GM19239 (cell line): Measurements from ENCODE around the gene EXT2.

ENCODE experiments used
- DNase-seq: peaks from one replicate; pipeline ENCODE4 v3.0.0; 2011; ENCODE audit warnings: low spot score; ENCODE audit not compliant: insufficient read length
- FAIRE-seq: peaks from 2 replicates; lab custom pipeline; 2011; peaks lifted over from hg19 to GRCh38; lab: Jason Lieb, UNC

EXT2 gene

DNA sequence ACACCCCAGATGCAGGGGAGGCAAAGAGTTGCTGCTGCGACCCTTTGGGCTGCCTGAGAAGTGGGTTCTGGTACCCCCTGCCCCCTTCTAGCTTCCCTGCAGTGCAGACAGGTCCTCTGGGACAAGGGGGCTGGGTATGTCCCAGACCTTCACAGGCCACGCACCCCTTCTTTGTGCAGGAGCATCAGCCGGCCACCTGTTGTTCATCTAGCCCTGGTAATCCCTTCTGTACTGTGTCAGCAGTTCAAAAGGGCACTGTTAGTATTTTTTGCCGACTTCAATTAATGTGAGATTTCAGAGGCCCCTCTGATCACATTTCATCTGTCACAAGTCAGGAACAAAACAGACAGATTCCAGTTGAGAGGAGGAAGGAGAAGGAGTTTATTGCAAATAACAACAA, 164.6 kb downstream of the EXT2 start:
- FAIRE-seq (no peak), DNase-seq (no peak)

DNA sequence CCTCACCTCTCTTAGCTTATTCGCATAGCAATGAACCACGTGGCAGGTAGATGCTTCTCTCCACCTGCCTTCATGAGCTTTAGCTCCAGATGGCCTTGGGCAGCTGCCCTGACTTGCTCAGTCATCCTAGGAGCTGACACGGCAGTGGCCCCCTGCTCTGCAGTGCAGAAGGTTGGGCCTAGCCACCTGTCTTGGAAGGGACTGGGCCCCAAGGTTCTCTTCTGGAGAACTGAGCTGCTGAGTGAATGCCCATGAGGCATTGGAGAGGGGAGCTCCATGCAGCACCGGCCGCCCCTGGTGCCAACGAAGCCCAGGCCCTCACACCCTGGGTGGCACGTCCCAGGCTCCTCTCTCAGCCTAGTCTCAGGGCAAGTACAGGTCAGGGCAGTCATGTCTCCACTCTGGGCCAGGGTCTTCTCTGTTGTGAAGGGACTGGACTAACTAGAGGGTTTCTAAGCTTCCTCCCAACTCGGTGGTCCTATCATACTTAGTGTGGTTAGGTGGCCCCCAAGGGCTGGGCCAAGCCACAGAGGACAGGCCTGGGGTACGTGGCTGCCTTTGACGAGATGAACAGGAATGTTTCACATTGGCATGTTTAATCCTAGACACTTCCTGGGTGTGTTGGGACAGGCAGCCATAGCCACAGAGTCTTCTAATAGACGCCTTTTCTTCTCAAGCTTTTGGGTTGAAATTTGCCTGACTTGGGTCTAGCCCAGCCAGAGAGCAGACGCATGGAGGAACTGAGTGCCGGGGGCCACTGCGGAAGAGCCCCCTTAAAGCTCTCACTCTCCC, 166.5 kb downstream of the EXT2 start:
- FAIRE-seq = no peak
- no peak for DNase-seq

DNA sequence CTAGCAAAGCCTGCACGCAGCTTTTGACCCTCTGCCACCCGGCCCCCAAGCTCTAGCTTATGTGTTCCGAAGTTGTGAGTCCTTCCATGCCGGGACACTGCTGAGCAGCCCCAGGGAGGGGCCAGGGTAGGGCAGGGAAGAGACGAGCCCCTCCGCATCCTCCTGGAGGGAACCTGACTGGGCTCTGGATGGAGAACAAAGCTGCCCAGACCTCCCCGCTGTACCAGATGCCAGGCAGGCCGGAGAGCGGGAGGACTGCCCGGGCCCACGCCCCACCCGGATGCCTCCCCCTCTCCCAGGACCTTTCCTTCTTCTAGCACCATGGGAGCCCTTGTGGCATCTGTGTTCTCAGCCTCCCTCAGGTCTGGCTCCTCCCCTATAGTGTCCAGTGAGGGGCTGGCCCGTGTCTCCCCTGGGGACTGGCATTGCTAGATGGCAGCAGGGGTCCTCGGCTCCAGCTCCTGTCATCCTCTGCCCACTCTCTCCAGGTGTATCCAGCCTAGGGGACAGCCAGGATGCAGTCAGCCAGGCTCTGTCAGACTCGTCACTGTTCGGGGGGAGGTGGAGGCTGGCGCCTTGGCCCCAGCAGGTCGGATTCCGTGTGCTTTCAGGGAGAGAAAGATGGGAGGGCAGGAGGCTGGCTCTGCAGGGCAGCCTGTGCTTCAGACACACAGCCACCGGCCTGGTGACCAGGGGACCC, 168.4 kb downstream of the EXT2 start:
- FAIRE-seq (no peak), DNase-seq (no peak)

DNA sequence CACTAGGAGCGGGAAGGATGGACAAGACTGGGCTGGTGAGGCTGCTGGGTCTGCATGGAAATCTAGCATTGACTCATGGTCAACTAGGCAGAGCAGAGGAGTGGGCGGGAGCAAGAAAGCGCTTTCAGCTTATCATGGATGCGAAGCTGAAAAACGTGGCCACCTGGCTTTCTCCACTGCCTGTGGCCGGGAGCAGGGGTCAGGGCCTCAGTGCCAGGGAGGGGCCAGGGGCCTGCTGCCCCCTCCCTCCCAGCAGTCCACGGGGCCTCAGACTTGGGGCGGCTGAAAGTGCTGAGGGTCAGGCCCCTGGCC, 168.9 kb downstream of the EXT2 start:
- FAIRE-seq (no peak), DNase-seq (no peak)

DNA sequence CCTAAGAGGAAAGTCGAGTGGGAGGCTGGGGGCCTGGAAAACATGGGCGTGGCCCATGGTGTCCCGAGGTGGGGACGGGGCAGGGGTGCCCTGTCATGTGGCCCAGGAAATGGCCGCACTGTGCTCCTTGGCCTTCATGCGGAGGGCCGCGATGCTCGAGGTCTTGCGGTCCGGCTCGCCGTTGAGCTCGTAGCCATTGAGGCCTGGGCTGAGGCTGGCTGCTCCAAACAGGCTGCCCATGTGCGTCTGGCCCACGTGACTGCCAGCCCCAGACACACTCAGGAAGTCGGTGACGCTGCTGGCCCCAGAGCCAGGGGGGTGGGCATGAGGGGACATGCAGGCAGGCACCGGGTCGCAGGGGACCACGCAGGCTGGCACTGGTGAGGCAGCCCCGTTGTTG, 169.3 kb downstream of the EXT2 start:
- DNase-seq = no peak
- FAIRE-seq = no peak

DNA sequence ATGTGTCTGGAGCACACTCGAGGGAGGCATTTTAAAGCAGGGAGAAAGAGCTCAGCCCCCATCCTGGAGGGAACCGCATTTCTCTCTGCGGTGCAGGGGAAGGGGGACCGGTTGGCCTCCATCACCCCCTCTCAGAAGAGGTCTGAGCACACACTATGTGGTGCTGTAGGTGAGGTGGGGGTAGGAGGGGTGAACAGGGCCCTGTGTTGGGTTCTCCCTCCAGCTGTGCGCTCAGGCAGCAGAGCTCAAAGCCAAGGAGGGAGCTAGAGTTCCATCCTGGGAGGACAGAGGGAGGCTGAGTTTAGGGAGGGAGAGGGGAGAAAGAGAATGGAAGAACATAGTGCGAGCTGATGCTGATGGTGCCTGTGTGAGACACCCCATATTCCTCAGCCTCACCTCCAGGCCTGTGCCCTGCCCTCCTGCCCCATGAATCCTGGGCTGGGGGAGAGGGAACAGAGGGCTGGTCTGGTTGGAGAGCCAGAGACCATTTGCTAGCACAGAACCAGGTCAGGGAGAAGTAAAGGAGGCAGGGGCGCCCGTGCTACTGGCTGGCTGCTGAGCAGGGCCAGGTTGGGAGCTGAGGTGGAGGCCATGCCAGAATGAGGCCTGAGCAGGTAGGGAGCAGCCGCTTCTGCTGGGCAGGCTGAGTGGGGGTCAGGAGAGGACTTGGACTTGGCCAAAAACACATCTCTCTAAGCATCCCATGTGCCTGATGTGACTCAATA, 170.7 kb downstream of the EXT2 start:
- FAIRE-seq = no peak

DNA sequence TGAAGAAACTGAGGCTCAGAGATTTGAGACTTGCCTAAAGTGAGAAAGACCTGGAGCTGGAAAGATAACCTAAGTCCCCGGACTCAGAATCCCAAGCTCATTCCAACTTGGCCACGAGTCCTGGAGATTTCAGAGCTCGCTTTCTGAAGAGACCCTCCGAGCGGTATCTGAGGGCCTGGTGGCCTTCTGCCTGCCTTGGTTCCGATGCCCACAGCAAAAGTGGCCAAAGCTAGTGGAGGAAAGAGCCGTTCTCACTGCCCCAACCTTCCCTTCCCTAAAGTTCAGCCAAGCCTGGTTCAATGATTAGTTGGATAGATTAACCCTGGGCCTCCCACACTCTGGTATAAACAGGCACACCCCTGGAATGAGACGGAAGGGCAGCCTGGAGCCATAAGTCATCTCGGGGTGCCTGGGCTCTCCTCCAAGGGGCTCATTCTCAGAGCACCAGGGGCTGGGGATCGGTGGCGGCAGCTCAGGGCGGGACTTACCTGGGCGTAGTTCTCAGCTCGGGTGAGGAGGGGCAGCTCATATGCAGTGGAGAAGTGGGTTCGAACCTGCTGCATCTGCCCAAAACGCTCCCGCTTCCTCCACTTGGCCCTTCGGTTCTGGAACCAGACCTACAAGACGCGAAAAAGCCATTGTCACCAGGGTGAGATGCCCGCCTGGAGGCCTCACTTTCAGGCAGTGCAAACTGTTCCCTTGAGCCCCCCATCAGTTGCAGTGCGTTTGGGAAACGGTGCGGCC, 171.7 kb downstream of the EXT2 start:
- no peak for FAIRE-seq

More for the DNA sequence above, 170.7 kb downstream of the EXT2 start:
- no peak for DNase-seq

DNA sequence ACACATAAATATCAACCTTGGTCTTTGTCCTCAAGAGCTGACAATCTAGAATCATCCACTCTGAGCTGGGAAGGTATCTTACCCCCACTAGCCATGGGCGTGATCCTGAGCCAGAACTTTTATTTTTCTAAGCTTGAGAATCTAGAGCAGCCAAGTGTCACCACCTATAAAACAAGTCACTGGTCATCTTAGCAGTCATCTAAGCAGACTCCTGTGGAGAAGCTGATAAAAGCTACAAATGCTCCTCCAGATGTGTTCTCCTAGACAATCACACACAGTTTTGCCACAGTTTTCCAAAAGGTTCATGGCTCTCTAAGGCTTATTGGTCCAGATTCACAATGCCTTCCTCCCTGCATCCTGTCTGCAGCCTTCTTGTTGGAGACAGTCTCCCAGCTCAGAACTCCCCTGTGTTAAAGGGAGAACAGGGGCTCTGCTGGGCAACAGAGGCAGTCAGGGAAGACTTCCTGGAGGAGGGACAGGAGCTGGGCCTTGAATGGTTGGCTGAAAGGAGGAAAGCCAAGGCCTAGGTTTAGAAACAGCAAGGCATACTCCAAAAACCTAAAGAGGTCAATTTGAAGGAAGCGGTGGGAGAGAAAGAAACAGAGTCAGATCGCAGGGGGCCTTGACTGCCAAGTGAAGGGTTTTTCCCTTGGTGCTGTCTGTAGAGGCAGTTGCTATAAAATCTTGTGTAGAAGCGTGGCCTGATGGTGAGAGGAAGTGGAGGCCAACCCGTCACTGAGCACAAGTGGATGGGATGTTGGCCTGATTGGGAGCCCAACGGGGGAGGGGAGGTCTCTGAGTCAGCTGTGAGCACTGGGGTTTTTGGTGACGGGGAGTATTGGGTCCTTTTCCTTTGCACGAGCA, 172.5 kb downstream of the EXT2 start:
- FAIRE-seq (no peak), DNase-seq (no peak)

More for the DNA sequence above, 171.7 kb downstream of the EXT2 start:
- no peak for DNase-seq

DNA sequence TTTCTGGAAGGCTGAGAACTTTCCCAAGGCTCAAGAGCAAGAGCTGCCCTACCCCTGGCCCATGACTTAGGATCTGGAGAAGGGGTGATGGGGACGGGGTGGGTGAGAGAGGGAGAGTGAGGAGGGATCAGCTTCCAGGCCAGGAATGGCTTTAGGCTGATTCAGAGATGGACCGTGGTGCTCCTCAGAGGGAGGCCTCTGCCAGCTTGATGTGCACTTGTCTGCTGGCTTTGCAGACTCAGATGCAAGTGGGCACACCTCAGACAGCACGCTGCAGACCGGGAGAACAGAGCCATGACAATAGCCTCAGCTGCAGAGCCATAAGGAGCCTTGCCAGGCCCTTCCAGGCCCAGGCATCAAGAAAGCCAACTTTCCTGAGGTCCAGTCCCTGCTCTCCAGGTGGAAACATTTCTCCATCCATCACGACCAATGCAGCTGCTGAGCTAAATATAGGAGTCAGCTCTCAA, 173.2 kb downstream of the EXT2 start:
- DNase-seq = no peak
- FAIRE-seq = no peak

DNA sequence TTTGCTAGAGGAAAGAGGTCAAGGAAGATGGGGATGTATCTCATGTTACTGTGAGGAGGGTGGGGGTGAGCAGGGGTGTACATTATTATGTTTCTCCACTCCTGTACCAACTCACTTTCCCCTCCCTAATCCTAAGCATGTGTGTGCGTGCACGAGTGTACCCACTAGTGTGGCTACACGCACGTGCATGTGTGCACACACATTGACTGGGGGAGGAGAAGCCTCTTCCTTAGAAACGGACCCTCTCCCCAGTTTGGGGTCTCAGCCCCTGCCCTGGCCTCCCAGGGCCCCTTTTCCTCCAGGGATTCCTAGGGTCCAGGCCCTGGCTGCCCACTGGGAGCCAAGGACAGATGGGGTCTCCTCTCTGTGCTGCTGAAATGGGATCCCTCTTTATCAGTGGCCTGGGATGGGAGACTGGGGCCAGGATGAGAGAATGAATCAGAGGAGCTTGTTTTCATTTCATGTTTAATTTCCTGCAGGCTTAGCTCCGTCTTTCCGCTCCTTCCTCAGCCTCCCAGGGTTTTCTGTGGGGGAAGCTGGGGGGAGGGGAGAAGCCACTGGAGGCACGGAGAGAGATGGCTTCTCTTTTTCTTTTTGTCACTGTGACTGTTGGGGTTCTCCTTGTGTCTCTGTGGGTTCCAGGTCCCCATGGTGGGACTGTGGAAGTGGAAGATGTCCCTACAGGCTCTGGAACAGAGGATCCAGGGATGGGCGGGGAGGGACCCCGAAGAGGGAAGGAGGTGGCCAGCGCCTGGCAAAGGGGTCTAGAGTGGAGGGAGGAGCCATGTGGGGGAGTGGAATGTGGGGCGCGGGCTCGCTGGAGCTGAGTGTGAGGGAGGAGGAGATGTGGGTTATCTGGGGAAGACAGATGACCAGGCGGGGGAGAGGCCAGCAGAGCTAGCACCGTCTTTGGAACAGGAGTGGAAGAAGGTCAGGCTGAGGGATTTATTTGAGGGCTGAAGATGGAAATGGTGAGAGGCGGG, 174.2 kb downstream of the EXT2 start:
- DNase-seq (no peak), FAIRE-seq (no peak)

DNA sequence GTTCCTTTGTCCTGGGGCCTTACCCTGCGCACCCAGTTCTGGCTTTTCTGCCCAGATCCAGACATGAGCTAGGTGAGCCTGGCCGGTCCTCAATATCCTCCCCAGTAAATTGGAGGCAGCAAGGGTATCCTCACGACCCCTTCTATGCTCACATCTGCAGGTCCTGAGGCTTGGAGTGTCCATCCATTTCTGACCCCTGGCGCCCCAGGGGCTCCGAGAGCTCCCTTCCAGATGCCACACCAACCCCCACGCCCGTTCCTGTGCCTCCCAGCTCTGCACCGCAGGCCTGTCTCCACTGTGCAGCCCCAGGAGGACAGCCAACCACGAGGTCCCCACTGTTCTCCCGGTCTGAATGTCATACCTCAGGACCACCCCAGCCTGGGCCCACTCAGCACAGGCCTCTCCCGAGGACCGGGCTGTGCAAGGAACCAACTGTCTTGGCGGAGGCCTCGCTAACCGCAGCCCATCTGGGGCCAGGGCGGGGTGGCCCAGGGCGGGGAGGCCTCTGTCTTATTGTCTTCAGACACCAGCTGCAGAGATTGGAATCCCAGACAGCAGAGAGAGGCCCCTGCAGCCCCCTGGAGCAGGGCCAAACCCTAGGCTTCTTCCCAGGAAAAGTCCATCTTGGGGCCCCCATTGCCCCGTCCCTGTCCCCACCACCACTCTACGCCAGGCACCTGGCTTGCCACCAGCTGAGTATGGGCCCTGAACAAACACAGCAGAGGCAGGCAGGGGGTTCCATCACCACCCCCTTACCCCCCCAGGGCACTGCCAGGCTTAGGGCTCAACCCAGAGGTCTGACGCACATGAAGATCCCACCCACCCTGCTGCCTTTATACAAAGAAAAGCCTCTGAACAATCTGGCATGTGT, 175.2 kb downstream of the EXT2 start:
- no peak for DNase-seq
- FAIRE-seq = no peak

DNA sequence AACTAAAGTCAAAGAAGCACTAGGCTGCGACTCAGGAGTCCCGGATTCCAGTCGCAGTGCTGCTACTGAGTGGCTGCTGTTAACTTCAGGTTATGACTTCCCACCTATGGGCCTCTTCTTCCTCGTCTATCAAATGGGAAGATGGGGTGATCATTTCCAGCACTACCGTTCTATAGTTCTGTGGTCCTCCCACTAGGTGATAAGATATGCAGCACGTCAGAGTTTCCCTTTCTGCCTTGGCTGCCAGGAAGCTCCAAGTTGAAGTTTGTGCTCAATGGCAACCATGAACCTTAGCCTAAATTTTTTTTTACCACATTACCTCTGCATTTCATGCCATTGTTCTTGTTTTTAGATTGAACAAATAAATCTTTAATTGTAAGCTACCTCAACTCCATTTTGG, 175.8 kb downstream of the EXT2 start:
- FAIRE-seq (no peak), DNase-seq (no peak)

DNA sequence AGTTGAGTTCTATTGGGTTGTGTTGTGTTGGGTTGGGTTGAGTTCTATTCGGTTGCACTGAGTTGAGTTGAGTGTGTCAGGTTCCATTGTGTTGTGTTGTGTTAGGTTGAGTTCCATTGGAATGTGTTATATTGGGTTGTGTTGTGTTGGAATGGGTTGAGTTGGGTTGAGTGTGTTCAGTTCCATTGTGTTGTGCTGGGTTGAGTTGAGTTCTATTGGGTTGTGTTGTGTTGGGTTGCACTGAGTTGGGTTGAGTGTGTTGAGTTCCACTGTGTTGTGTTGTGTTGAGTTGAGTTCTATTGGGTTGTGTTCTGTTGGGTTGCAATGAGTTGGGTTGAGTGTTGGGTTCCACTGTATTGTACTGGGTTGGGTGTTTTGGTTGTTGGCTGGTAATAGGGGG, 178.9 kb downstream of the EXT2 start:
- no peak for FAIRE-seq
- no peak for DNase-seq

DNA sequence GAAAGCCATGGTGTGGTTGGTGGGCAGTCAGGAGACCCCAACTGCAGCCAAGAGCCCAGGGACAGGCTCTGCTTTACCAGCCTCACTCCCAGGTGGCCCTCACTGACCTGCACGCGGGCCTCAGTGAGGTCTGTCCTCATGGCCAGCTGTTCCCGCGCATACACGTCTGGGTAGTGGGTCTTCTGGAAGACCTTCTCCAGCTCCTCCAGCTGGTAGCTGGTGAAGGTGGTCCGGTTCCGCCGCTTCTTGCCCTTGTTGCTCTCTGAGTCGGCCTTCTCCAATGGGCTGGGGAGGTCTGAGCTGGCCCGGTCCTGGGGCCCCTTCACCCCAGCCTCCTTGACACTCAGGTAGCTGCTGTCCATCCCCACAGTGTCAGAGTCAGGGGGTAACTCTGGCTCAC, 179.8 kb downstream of the EXT2 start:
- DNase-seq = no peak
- FAIRE-seq = no peak

DNA sequence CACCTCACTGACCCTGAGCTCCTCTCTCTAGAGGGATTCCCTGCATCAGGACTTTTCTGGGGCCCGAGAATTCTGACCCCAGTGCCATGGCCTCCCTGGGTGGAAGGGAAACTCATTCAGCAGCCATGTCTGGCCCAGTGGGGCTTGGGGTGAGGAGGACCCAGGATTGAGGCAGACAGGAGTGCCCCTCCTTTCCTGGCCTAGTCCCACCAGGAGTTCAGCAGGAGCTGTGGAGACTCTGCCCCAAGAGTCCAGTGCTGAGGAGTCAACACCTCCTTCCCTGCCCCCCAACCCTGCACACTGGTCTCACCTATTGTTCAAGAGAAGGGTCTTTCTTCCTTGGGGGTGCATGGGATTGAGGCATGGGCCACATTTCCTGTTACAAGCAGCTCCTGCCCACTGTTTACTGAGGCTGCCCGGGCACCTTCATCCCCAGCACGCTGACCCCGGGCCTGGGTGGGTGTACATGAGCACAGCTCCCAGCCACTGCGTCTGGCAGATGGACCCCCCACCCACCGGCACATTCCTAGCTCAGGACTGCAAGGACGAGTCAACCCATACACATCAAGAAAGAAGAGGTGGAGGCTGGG, 180.6 kb downstream of the EXT2 start:
- FAIRE-seq (no peak), DNase-seq (no peak)

DNA sequence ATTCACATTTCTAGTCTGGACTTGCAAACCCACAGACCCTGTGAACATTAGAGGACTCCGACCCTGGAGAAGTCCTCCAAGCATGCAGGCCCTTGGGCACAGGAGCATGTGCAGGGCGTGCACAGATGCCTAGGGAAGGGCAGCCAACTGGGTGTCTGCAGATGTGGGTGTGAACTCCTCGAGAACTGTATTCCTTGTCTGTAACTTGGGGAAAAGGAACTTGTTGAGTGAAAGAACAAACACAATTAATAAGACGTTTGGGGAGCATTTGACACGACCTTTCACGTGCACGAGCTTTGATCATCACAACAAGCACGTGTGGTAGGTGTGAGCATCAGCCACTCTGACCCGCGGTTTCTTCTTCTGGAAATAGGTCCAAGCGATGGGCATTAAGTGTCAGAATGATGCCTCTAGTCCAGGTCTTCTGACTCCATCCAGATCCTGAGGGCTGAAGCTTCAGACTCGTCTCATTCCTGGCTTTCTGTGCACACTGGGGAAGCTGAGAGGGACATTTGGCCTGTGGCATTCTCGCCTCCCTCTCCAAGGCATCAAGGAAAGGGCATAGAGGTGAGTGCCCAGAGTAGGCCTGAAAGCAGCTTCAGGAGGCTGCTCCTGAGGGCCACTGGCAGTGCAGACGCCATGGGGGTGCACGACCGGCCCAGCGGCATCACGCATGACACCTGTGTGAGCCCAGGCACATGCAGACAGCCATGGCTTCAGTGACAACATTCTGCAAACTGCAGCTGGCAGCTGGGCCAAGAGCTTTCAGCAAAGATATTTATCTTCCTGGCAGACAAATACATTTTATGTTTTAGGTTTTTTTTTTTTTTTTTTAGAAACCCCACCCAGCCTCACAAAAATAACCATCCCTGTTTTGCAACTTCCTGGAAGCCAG, 182.0 kb downstream of the EXT2 start:
- no peak for FAIRE-seq
- DNase-seq = no peak
